Stimulated activated CD8-positive, alpha-beta memory T cell treated with anti-CD3 and anti-CD28 coated beads, Interleukin-7, amount 100 ng/mL, for 4 hours (primary cell): ENCODE measurements around the gene ELMO1.

Experiments
- DNase-seq, 2 donors: peaks; one replicate each; pipeline ENCODE4 v3.0.0-alpha.2; 2020; ENCODE audit warnings: low read depth in 2 of 2

ELMO1 gene

GRCh38 chr7:36951257-36951697 is 497.4 kb downstream of the ELMO1 start:
- DNase-seq, result no peak

GRCh38 chr7:36949711-36950600 is 498.7 kb downstream of the ELMO1 start:
- DNase-seq, result no peak

GRCh38 chr7:36946401-36946739 is 502.3 kb downstream of the ELMO1 start:
- DNase-seq, result no peak

GRCh38 chr7:36945612-36946400 is 502.9 kb downstream of the ELMO1 start:
- no peak for DNase-seq

GRCh38 chr7:36944838-36945237 is 503.8 kb downstream of the ELMO1 start:
- no peak for DNase-seq

GRCh38 chr7:36943591-36944435 is 504.9 kb downstream of the ELMO1 start:
- no peak for DNase-seq

- no peak for DNase-seq
These were observed 505.7 kb downstream of the ELMO1 start for GRCh38 chr7:36942955-36943354.

- DNase-seq, result no peak
These were observed 506.1 kb downstream of the ELMO1 start for GRCh38 chr7:36942541-36942940.

GRCh38 chr7:36942025-36942424 is 506.6 kb downstream of the ELMO1 start:
- no peak for DNase-seq

GRCh38 chr7:36941359-36941758 is 507.3 kb downstream of the ELMO1 start:
- no peak for DNase-seq

GRCh38 chr7:36939816-36940215 is 508.8 kb downstream of the ELMO1 start:
- no peak for DNase-seq

GRCh38 chr7:36937754-36938563 is 510.7 kb downstream of the ELMO1 start:
- no peak for DNase-seq

- DNase-seq, result no peak
These were observed 516.8 kb downstream of the ELMO1 start for GRCh38 chr7:36931892-36932291.

GRCh38 chr7:36929791-36930190 is 518.9 kb downstream of the ELMO1 start:
- no peak for DNase-seq

GRCh38 chr7:36928718-36929117 is 519.9 kb downstream of the ELMO1 start:
- no peak for DNase-seq

GRCh38 chr7:36928311-36928710 is 520.4 kb downstream of the ELMO1 start:
- no peak for DNase-seq

- no peak for DNase-seq
These were observed 523.0 kb downstream of the ELMO1 start for GRCh38 chr7:36925691-36926090.

- no peak for DNase-seq
These were observed 523.5 kb downstream of the ELMO1 start for GRCh38 chr7:36925207-36925606.

GRCh38 chr7:36923943-36924436 is 524.7 kb downstream of the ELMO1 start:
- DNase-seq, result no peak

GRCh38 chr7:36923185-36923584 is 525.5 kb downstream of the ELMO1 start:
- no peak for DNase-seq

- no peak for DNase-seq
These were observed 528.2 kb downstream of the ELMO1 start for GRCh38 chr7:36920433-36920832.
